ENCODE data around the gene ZNF710. TPM values are rescaled to one million over a fixed set of nuclear protein-coding genes. Genes with fewer than 3 reads are reported as not detected.

Gene ZNF710
- total RNA-seq, 1 donor from 2014 or later, result 129 TPM

GRCh38 chr15:89980896-89981295 is 20.2 kb upstream of the ZNF710 start:
- peaks cover 3% of the 10 kb centered on the region for H3K36me3 Mint-ChIP-seq (ENCODE audit: low read depth, unreplicated experiment)
- no peaks in the 10 kb centered on the region for H3K9me3 Mint-ChIP-seq (ENCODE audit: unreplicated experiment)
- peaks cover 4% of the 10 kb centered on the region for H3K27me3 Mint-ChIP-seq (ENCODE audit: unreplicated experiment)
- H3K27ac Mint-ChIP-seq (ENCODE audit: unreplicated experiment), result no peak overlapping the region
- no peak for DNase-seq (ENCODE audit: low spot score)
- no peak overlapping the region for H3K4me3 Mint-ChIP-seq (ENCODE audit: unreplicated experiment)
- no peaks in the 10 kb centered on the region for H3K4me1 Mint-ChIP-seq (ENCODE audit: unreplicated experiment)
- TF ChIP-seq CTCF (IDR thresholded peaks at IDR 0.05; ENCODE audit: unreplicated experiment), result no peak

- no peak for TF ChIP-seq CTCF (IDR thresholded peaks at IDR 0.05; ENCODE audit: unreplicated experiment)
- Mint-ChIP-seq H3K4me3 (ENCODE audit: unreplicated experiment) (no peak overlapping the region), H3K36me3 (ENCODE audit: low read depth, unreplicated experiment) (peaks cover 3% of the 10 kb centered on the region), H3K9me3 (ENCODE audit: unreplicated experiment) (no peaks in the 10 kb centered on the region), H3K27ac (ENCODE audit: unreplicated experiment) (no peak overlapping the region), H3K27me3 (ENCODE audit: unreplicated experiment) (peaks cover 4% of the 10 kb centered on the region), H3K4me1 (ENCODE audit: unreplicated experiment) (no peaks in the 10 kb centered on the region)
- DNase-seq (ENCODE audit: low spot score), result no peak
These were observed 18.6 kb upstream of the ZNF710 start for GRCh38 chr15:89982315-89983055.

- Mint-ChIP-seq H3K4me1 (ENCODE audit: unreplicated experiment) (no peaks in the 10 kb centered on the region), H3K4me3 (ENCODE audit: unreplicated experiment) (no peak overlapping the region), H3K9me3 (ENCODE audit: unreplicated experiment) (no peaks in the 10 kb centered on the region), H3K27ac (ENCODE audit: unreplicated experiment) (no peak overlapping the region), H3K27me3 (ENCODE audit: unreplicated experiment) (peaks cover 2% of the 10 kb centered on the region), H3K36me3 (ENCODE audit: low read depth, unreplicated experiment) (no peaks in the 10 kb centered on the region)
- DNase-seq (ENCODE audit: low spot score), result no peak
- TF ChIP-seq CTCF (IDR thresholded peaks at IDR 0.05; ENCODE audit: unreplicated experiment), result no peak
These were observed 17.1 kb upstream of the ZNF710 start for GRCh38 chr15:89984001-89984400.

- DNase-seq (ENCODE audit: low spot score), result no peak
- TF ChIP-seq CTCF (IDR thresholded peaks at IDR 0.05; ENCODE audit: unreplicated experiment), result no peak
- H3K4me3 Mint-ChIP-seq (ENCODE audit: unreplicated experiment), result no peak overlapping the region
- H3K4me1 Mint-ChIP-seq (ENCODE audit: unreplicated experiment), result no peaks in the 10 kb centered on the region
- no peaks in the 10 kb centered on the region for H3K9me3 Mint-ChIP-seq (ENCODE audit: unreplicated experiment)
- no peaks in the 10 kb centered on the region for H3K36me3 Mint-ChIP-seq (ENCODE audit: low read depth, unreplicated experiment)
- H3K27ac Mint-ChIP-seq (ENCODE audit: unreplicated experiment), result no peak overlapping the region
- peaks cover 2% of the 10 kb centered on the region for H3K27me3 Mint-ChIP-seq (ENCODE audit: unreplicated experiment)
These were observed 16.6 kb upstream of the ZNF710 start for GRCh38 chr15:89984421-89985010.

GRCh38 chr15:89985111-89985510 is 16.0 kb upstream of the ZNF710 start:
- no peak overlapping the region for H3K27ac Mint-ChIP-seq (ENCODE audit: unreplicated experiment)
- H3K36me3 Mint-ChIP-seq (ENCODE audit: low read depth, unreplicated experiment), result no peaks in the 10 kb centered on the region
- H3K4me1 Mint-ChIP-seq (ENCODE audit: unreplicated experiment), result no peaks in the 10 kb centered on the region
- no peak overlapping the region for H3K4me3 Mint-ChIP-seq (ENCODE audit: unreplicated experiment)
- H3K27me3 Mint-ChIP-seq (ENCODE audit: unreplicated experiment), result peaks cover 2% of the 10 kb centered on the region
- H3K9me3 Mint-ChIP-seq (ENCODE audit: unreplicated experiment), result no peaks in the 10 kb centered on the region
- DNase-seq (ENCODE audit: low spot score), result no peak
- TF ChIP-seq CTCF (IDR thresholded peaks at IDR 0.05; ENCODE audit: unreplicated experiment), result no peak
